B cell (primary cell): ENCODE results near the gene CIP2A.

Experiments used
- CTCF ChIP-seq: fragments of 200-600 bp; IDR thresholded peaks from one replicate; pipeline ENCODE4 v1.8.0; 2022; ENCODE audit warnings: antibody characterized with exemption, mild to moderate bottlenecking
- EZH2 ChIP-seq: IDR thresholded peaks from 2 replicates; pipeline ENCODE4 v1.6.1; 2012; ENCODE audit warnings: borderline replicate concordance, low read depth, mild to moderate bottlenecking, moderate library complexity, low read length; ENCODE audit not compliant: insufficient read depth, poor library complexity, severe bottlenecking

- TF ChIP-seq CTCF: no peak
- no peak for TF ChIP-seq EZH2
These were observed 63.3 kb downstream of the CIP2A start for GRCh38 chr3:108525971-108526370.
